Kidney tubule cell (primary cell): Measurements from ENCODE around the gene TRPM2.

Experiments
- DNase-seq: peaks from one replicate; pipeline ENCODE4 v3.0.0-alpha.2; 2018; ENCODE audit warnings: low spot score

TRPM2 gene

GRCh38 chr21:44485254-44485793 is 131.9 kb downstream of the TRPM2 start:
- no peak for DNase-seq

- no peak for DNase-seq
These were observed 132.4 kb downstream of the TRPM2 start for GRCh38 chr21:44485796-44486195.

- no peak for DNase-seq
These were observed 132.9 kb downstream of the TRPM2 start for GRCh38 chr21:44486302-44486701.

DNA sequence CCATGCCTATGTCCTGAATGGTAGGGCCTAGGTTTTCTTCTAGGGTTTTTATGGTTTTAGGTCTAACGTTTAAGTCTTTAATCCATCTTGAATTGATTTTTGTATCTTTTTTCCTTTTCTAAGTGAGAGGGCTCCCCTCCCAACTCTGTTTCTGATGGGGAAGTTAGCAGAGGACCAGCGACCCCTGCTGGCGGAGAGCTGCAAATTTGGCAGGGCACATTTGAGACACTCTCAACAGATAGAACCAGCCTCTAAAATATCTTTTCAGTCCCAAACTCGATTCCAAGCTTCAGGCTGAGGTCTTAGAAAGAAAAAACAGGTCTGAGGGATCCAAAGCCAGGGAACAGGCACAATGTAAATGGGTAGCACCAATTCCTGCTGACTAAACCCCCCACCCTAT is 134.4 kb downstream of the TRPM2 start:
- DNase-seq = peak; percentile 13

GRCh38 chr21:44489962-44490361 is 136.5 kb downstream of the TRPM2 start:
- DNase-seq = no peak

GRCh38 chr21:44490405-44490804 is 137.0 kb downstream of the TRPM2 start:
- DNase-seq = no peak

GRCh38 chr21:44490816-44491215 is 137.4 kb downstream of the TRPM2 start:
- no peak for DNase-seq
